Measurements from ENCODE around the gene ATAD1.

The ATAD1 gene

GRCh38 chr10:87707254-87707653, 110.8 kb downstream of the ATAD1 start:
- DNase-seq = no peak

- peak; percentile 16 for DNase-seq
Observed at GRCh38 chr10:87706731-87707130, 111.3 kb downstream of the ATAD1 start.

GRCh38 chr10:87705339-87705738, 112.7 kb downstream of the ATAD1 start:
- DNase-seq = no peak

- no peak for DNase-seq
Observed at GRCh38 chr10:87703771-87704170, 114.3 kb downstream of the ATAD1 start.

- no peak for DNase-seq
Observed at GRCh38 chr10:87702973-87703294, 115.1 kb downstream of the ATAD1 start.

GRCh38 chr10:87702260-87702972, 115.6 kb downstream of the ATAD1 start:
- no peak for DNase-seq

All from T1000 (cell line).